ENCODE measurements around the gene NFYA. TPM values are rescaled to one million over a fixed set of nuclear protein-coding genes. Genes with fewer than 3 reads are reported as not detected.

Gene NFYA
- polyA plus RNA-seq, 1 donor from 2014 or later: 22.1 TPM

- Histone ChIP-seq H3K9me2 (ENCODE audit: insufficient read depth, low read length) (no peaks in the 10 kb centered on the region), H4K20me1 (ENCODE audit: insufficient read depth) (no peaks in the 10 kb centered on the region), H3F3A (ENCODE audit: insufficient read depth, low read length, poor library complexity, severe bottlenecking) (no peaks in the 10 kb centered on the region), H3K27ac (ENCODE audit: low read length) (no peak overlapping the region), H3K4me3 (ENCODE audit: low read length) (no peak overlapping the region), H3K4me2 (ENCODE audit: low read length) (no peak overlapping the region), H3K79me2 (replicated peaks; ENCODE audit: insufficient read depth, low read length) (peaks cover 31% of the 10 kb centered on the region), H3K27me3 (ENCODE audit: insufficient read depth, low read depth, low read length) (no peaks in the 10 kb centered on the region), H2AFZ (ENCODE audit: low read depth, low read length) (no peak overlapping the region), H3K9ac (ENCODE audit: low read length) (no peak overlapping the region), H3K9me3 (ENCODE audit: low read length) (no peaks in the 10 kb centered on the region), H3K36me3 (ENCODE audit: insufficient read depth, low read length) (peaks cover 21% of the 10 kb centered on the region)
- TF ChIP-seq, protein P1, sequence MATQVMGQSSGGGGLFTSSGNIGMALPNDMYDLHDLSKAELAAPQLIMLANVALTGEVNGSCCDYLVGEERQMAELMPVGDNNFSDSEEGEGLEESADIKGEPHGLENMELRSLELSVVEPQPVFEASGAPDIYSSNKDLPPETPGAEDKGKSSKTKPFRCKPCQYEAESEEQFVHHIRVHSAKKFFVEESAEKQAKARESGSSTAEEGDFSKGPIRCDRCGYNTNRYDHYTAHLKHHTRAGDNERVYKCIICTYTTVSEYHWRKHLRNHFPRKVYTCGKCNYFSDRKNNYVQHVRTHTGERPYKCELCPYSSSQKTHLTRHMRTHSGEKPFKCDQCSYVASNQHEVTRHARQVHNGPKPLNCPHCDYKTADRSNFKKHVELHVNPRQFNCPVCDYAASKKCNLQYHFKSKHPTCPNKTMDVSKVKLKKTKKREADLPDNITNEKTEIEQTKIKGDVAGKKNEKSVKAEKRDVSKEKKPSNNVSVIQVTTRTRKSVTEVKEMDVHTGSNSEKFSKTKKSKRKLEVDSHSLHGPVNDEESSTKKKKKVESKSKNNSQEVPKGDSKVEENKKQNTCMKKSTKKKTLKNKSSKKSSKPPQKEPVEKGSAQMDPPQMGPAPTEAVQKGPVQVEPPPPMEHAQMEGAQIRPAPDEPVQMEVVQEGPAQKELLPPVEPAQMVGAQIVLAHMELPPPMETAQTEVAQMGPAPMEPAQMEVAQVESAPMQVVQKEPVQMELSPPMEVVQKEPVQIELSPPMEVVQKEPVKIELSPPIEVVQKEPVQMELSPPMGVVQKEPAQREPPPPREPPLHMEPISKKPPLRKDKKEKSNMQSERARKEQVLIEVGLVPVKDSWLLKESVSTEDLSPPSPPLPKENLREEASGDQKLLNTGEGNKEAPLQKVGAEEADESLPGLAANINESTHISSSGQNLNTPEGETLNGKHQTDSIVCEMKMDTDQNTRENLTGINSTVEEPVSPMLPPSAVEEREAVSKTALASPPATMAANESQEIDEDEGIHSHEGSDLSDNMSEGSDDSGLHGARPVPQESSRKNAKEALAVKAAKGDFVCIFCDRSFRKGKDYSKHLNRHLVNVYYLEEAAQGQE (IDR thresholded peaks at IDR 0.05; ENCODE audit: borderline replicate concordance): no peak
- no peak for TF ChIP-seq SMC3 (conservative IDR thresholded peaks at IDR 0.05; ENCODE audit: poor library complexity)
- no peak for TF ChIP-seq EP300 (conservative IDR thresholded peaks at IDR 0.05; ENCODE audit: poor library complexity, severe bottlenecking)
- no peak for TF ChIP-seq RAD21 (conservative IDR thresholded peaks at IDR 0.05)
Measured at GRCh38 chr6:41080621-41081020, 7.8 kb downstream of the NFYA start.

GRCh38 chr6:41083072-41083471 lies 10.3 kb downstream of the NFYA start:
- peaks cover 7% of the 10 kb centered on the region for H3K79me2 ChIP-seq (replicated peaks; ENCODE audit: insufficient read depth, low read length)
- TF ChIP-seq MXI1 (conservative IDR thresholded peaks at IDR 0.05; ENCODE audit: poor library complexity, severe bottlenecking) (no peak), TAF1 (IDR thresholded peaks at IDR 0.05; ENCODE audit: low read depth) (no peak), CTCF (IDR thresholded peaks at IDR 0.05; ENCODE audit: poor library complexity, severe bottlenecking) (no peak), EP300 (conservative IDR thresholded peaks at IDR 0.05; ENCODE audit: poor library complexity, severe bottlenecking) (no peak), SMC3 (conservative IDR thresholded peaks at IDR 0.05; ENCODE audit: poor library complexity) (no peak), EZH2 (IDR thresholded peaks at IDR 0.05; ENCODE audit: borderline replicate concordance, insufficient read depth, low read length, poor library complexity, severe bottlenecking) (no peak), POLR2AphosphoS5 (IDR thresholded peaks at IDR 0.05) (no peak), RAD21 (conservative IDR thresholded peaks at IDR 0.05) (no peak)
- TF ChIP-seq, protein P1 (IDR thresholded peaks at IDR 0.05; ENCODE audit: borderline replicate concordance): no peak
- no peak overlapping the region for H3K9ac ChIP-seq (ENCODE audit: low read length)
- no peak overlapping the region for H2AFZ ChIP-seq (ENCODE audit: low read depth, low read length)
- no peak overlapping the region for H3K4me2 ChIP-seq (ENCODE audit: low read length)
- H3K27ac ChIP-seq (ENCODE audit: low read length): no peak overlapping the region
- no peaks in the 10 kb centered on the region for H4K20me1 ChIP-seq (ENCODE audit: insufficient read depth)
- H3K9me2 ChIP-seq (ENCODE audit: insufficient read depth, low read length): no peaks in the 10 kb centered on the region
- no peaks in the 10 kb centered on the region for H3K9me3 ChIP-seq (ENCODE audit: low read length)
- no peak overlapping the region for H3K4me3 ChIP-seq (ENCODE audit: low read length)
- H3K36me3 ChIP-seq (ENCODE audit: insufficient read depth, low read length): peaks cover 28% of the 10 kb centered on the region
- H3K27me3 ChIP-seq (ENCODE audit: insufficient read depth, low read depth, low read length): no peaks in the 10 kb centered on the region
- H3F3A ChIP-seq (ENCODE audit: insufficient read depth, low read length, poor library complexity, severe bottlenecking): no peaks in the 10 kb centered on the region

All from neural cell (in vitro differentiated cells).